Keratinocyte (primary cell): ENCODE results near the gene ZNF280A.

Source experiments
- EZH2 ChIP-seq: IDR thresholded peaks from one replicate; pipeline ENCODE4 v1.6.1; 2012; ENCODE audit warnings: inconsistent platforms, mild to moderate bottlenecking, low read length, moderate library complexity
- TF ChIP-seq, protein P1 (sequence below), 3 experiments: IDR thresholded peaks in 1 of 3; conservative IDR thresholded peaks in 1 of 3; optimal IDR thresholded peaks in 1 of 3; 2 replicates in 2 of 3; 3 replicates in 1 of 3; pipeline versions ENCODE3 to v1.5.1; 2011; ENCODE audit warnings: low read length in 3 of 3, mild to moderate bottlenecking in 3 of 3, moderate library complexity in 2 of 3, control low read depth in 1 of 3, inconsistent platforms in 1 of 3; ENCODE audit not compliant: insufficient read depth in 2 of 3; ENCODE audit errors: extremely low read depth in 1 of 3

DNA sequence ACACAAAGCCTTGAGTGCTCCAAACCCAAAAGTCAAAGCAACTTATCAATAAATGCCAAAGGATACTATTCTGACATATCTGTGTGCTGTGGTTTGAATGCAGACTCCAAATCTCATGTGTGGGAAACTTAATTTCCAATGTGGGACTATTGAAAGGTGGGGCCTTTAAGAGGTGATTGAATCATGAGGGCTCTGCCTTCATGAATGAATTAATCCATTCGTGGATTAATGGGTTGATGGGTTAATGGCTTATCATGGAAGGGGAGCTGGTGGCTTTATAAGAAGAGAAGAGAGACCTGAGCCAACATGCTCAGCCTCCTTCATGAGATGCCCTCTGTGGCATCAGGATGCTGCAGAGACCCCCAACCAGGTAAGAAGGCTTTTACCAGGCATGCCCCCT lies 16.8 kb upstream of the ZNF280A start:
- TF ChIP-seq, protein P1, sequence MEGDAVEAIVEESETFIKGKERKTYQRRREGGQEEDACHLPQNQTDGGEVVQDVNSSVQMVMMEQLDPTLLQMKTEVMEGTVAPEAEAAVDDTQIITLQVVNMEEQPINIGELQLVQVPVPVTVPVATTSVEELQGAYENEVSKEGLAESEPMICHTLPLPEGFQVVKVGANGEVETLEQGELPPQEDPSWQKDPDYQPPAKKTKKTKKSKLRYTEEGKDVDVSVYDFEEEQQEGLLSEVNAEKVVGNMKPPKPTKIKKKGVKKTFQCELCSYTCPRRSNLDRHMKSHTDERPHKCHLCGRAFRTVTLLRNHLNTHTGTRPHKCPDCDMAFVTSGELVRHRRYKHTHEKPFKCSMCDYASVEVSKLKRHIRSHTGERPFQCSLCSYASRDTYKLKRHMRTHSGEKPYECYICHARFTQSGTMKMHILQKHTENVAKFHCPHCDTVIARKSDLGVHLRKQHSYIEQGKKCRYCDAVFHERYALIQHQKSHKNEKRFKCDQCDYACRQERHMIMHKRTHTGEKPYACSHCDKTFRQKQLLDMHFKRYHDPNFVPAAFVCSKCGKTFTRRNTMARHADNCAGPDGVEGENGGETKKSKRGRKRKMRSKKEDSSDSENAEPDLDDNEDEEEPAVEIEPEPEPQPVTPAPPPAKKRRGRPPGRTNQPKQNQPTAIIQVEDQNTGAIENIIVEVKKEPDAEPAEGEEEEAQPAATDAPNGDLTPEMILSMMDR (optimal IDR thresholded peaks at IDR 0.05 in 1 of 3, IDR thresholded peaks at IDR 0.05 in 1 of 3, conservative IDR thresholded peaks at IDR 0.05 in 1 of 3; ENCODE audit: extremely low read depth in 1 of 3, insufficient read depth in 2 of 3, low read length in 3 of 3): no peak
- TF ChIP-seq EZH2: no peak
